Peyer's patch (tissue), 4 donors: Measurements from ENCODE around the gene ABR.

Experiments
- CTCF ChIP-seq, 6 experiments: fragments of 450-650 bp in 4 of 6; fragments of 200-600 bp in 2 of 6; sonication (generic) in 1 of 6; IDR thresholded peaks; one replicate each; pipeline ENCODE4 v1.5.1; 2017 to 2019; ENCODE audit warnings: antibody characterized with exemption in 6 of 6, mild to moderate bottlenecking in 3 of 6, moderate library complexity in 1 of 6
- POLR2A ChIP-seq, 2 donors: fragments of 450-650 bp; IDR thresholded peaks; one replicate each; pipeline ENCODE4 v1.5.1; 2017; ENCODE audit warnings: antibody characterized with exemption in 2 of 2, mild to moderate bottlenecking in 2 of 2, moderate library complexity in 2 of 2

DNA sequence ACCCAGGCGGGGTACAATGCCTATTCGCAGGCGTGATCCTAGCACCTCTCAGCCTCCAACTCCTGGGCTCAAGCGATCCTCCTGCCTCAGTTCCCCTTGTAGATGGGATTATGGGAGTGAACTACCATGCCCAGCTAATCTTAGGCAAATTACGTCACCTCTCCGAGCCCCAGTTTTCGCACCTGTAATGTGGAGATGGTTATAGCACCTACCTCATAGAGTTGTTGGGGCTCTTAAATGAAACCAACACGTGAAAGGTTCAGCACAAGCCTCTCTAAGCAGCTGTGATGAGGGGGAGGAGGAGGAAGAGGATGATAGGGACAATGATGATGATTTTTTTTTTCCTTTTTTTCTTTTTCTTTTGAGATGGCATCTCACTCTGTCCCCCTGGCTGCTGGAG is 59.9 kb downstream of the ABR start:
- TF ChIP-seq POLR2A (IDR thresholded peaks at IDR 0.05): no peak
- no peak for TF ChIP-seq CTCF (IDR thresholded peaks at IDR 0.05)
